ENCODE data around the gene GLCCI1. TPM values are rescaled to one million over a fixed set of nuclear protein-coding genes. Genes with fewer than 3 reads are reported as not detected.

GLCCI1 gene
- total RNA-seq, 4 donors from 2014 or later, result 1.5 to 9.9 (median 5.6) TPM

DNA sequence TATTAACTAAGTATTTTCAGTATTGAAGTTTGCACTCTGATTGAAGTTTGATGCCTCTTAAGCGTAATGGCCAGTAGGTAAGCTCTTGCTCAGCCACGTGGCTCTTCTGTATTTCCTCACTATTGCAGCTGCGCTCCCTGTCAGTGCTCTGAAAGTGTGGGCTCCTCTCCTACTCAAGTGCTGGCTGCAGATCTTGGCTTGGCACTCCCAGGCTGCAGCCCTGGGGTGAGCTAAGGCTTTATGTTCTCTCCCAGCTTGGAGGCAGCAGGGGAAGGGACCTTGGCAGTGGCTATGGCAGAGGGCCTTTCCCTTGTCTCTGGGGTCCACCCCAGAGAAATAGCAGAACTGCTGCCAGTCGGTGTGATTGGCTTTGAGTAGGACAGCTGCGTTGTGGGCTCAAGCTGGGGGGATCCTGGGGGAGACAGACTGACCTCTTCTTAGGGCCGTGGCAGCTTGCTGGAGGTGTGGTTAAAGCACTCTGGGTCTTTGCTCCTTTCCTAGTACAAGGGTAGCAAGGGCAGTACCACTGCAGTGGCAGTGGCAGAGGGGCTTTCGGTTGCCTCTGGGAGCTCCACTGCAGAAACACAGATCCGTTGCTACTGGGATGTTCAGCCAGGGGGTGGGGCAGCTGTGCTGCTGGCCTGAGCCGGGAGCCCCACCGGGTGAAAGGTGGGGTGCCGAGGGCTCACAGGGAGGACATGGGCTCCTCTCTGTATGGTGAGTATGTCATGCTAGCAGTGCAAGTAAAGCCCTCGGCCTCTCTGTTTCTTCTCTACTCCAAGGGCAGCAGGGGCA lies 100.5 kb downstream of the GLCCI1 start:
- Histone ChIP-seq H3K27ac (no peak overlapping the region), H3K27me3 (no peaks in the 10 kb centered on the region), H3K4me3 (no peak overlapping the region), H3K4me1 (no peaks in the 10 kb centered on the region), H3K9me3 (no peaks in the 10 kb centered on the region), H3K36me3 (peaks cover 0 to 9% (median 0%) of the 10 kb centered on the region in 3 donors)
- no peak for DNase-seq
- no peak for TF ChIP-seq POLR2A (IDR thresholded peaks at IDR 0.05)
- TF ChIP-seq, protein P1, sequence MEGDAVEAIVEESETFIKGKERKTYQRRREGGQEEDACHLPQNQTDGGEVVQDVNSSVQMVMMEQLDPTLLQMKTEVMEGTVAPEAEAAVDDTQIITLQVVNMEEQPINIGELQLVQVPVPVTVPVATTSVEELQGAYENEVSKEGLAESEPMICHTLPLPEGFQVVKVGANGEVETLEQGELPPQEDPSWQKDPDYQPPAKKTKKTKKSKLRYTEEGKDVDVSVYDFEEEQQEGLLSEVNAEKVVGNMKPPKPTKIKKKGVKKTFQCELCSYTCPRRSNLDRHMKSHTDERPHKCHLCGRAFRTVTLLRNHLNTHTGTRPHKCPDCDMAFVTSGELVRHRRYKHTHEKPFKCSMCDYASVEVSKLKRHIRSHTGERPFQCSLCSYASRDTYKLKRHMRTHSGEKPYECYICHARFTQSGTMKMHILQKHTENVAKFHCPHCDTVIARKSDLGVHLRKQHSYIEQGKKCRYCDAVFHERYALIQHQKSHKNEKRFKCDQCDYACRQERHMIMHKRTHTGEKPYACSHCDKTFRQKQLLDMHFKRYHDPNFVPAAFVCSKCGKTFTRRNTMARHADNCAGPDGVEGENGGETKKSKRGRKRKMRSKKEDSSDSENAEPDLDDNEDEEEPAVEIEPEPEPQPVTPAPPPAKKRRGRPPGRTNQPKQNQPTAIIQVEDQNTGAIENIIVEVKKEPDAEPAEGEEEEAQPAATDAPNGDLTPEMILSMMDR (IDR thresholded peaks at IDR 0.05), result no peak
- intact Hi-C loops (cut with DNase I), result no loop called here
- 90 to 92% methylated on average over 3 to 4 of the region's 12 CpGs for WGBS, 2 donors

DNA sequence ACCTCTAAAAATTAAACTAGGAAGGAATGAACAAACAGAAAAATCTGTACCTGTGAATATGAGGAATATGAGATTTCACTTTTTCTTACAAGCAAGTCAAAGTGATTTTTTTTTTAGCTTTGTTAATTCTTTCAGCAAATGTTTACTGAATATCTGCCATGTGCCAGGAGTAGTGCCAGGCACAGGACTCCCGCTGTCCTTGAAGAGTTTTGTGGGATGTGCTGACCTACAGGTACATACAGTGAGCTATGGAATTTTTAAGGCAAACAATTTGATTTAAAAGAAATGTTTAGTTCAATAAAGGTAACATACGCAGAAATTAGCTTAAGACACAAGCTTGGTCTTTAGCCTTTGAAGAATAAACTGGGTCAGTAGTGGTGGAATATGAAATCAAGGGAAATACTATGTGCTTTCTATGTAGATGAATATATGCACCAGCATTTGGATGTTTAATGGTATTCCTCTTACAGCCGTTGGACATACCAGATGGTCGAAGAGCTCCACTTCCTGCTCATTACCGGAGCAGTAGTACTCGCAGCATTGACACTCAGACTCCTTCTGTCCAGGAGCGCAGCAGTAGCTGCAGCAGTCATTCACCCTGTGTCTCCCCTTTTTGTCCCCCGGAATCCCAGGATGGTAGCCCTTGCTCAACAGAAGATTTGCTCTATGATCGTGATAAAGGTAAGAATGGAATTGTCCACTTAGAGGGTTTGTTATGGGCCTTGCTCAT lies 102.0 kb downstream of the GLCCI1 start:
- H3K4me3 ChIP-seq, result no peak overlapping the region
- WGBS, 2 donors, result 96 to 97% methylated on average over 9 of the region's 9 CpGs
- peaks cover 0 to 9% (median 0%) of the 10 kb centered on the region in 3 donors for H3K36me3 ChIP-seq
- intact Hi-C loops (cut with DNase I), result no loop called here
- H3K27me3 ChIP-seq, result no peaks in the 10 kb centered on the region
- DNase-seq, result no peak
- no peaks in the 10 kb centered on the region for H3K4me1 ChIP-seq
- H3K27ac ChIP-seq, result no peak overlapping the region
- no peaks in the 10 kb centered on the region for H3K9me3 ChIP-seq
- TF ChIP-seq, protein P1 (IDR thresholded peaks at IDR 0.05), result no peak
- no peak for TF ChIP-seq POLR2A (IDR thresholded peaks at IDR 0.05)

DNA sequence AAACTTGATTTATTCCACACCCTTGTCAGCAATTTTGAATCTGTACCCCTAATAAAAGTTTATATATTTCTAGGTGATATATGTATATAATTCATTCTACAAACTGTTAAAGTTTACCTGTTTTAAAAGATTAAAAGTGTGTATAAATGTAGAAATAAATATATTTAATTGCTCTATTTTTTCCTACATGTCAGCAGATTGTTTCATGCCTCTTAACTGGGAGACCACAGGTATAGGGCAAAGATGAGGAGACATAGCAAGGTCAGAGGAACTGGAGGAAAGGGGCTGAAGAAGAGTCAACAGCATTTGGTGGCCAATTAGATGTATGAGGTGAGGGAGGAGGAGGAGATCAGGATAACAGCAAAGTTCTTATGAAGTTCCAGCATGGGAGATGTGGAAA lies 109.8 kb downstream of the GLCCI1 start:
- H3K27me3 ChIP-seq, result no peaks in the 10 kb centered on the region
- no peak for DNase-seq
- no peak overlapping the region for H3K27ac ChIP-seq
- no peaks in the 10 kb centered on the region for H3K36me3 ChIP-seq
- TF ChIP-seq, protein P1 (IDR thresholded peaks at IDR 0.05), result no peak
- no peak for TF ChIP-seq POLR2A (IDR thresholded peaks at IDR 0.05)
- intact Hi-C loops (cut with DNase I), result no loop called here
- H3K9me3 ChIP-seq, result no peaks in the 10 kb centered on the region
- H3K4me1 ChIP-seq, result no peaks in the 10 kb centered on the region
- no peak overlapping the region for H3K4me3 ChIP-seq

- Histone ChIP-seq H3K9me3 (no peaks in the 10 kb centered on the region), H3K36me3 (peaks cover 0 to 16% (median 0%) of the 10 kb centered on the region in 3 donors), H3K27me3 (no peaks in the 10 kb centered on the region), H3K4me3 (no peak overlapping the region), H3K4me1 (no peaks in the 10 kb centered on the region), H3K27ac (no peak overlapping the region)
- no peak for DNase-seq
- no peak for TF ChIP-seq POLR2A (IDR thresholded peaks at IDR 0.05)
- TF ChIP-seq, protein P1 (IDR thresholded peaks at IDR 0.05), result no peak
- intact Hi-C loops (cut with DNase I), result no loop called here
- WGBS, 2 donors, result 87 to 98% methylated on average over 2 of the region's 2 CpGs
Observed at GRCh38 chr7:8082762-8083161, 114.2 kb downstream of the GLCCI1 start.

DNA sequence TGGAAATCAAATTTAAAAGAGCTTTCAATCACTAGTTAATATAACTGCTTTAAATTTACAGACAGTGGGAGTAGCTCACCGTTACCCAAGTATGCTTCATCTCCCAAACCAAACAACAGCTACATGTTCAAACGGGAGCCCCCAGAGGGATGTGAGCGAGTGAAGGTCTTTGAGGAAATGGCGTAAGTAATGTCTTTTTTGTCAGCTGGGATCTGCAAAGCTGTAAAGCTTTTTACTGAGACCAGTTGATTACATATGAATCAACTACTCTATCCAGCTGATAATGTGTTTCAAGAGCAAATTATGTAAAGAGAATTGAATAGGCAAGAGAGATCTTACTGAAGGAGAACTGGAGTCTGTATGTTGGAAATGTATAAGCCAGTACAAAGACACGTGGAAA lies 116.2 kb downstream of the GLCCI1 start:
- TF ChIP-seq POLR2A (IDR thresholded peaks at IDR 0.05), result no peak
- TF ChIP-seq, protein P1 (IDR thresholded peaks at IDR 0.05), result no peak
- Histone ChIP-seq H3K9me3 (no peaks in the 10 kb centered on the region), H3K36me3 (peaks cover 0 to 16% (median 0%) of the 10 kb centered on the region in 3 donors), H3K4me1 (no peaks in the 10 kb centered on the region), H3K27me3 (no peaks in the 10 kb centered on the region), H3K4me3 (no peak overlapping the region), H3K27ac (no peak overlapping the region)
- intact Hi-C loops (cut with DNase I), result no loop called here
- WGBS, 2 donors, result 79 to 85% methylated on average over 5 of the region's 5 CpGs
- no peak for DNase-seq

Measured in esophagus squamous epithelium (tissue), 5 donors.